CD4-positive, alpha-beta T cell (primary cell): ENCODE results near the gene ATG5. TPM values are rescaled to one million over a fixed set of nuclear protein-coding genes. Genes with fewer than 3 reads are reported as not detected.
"Not testable (repeated sequence)": the region's sequence is repeated elsewhere in the genome, so short reads cannot be mapped to it uniquely, and the experiment has no call there.

Experiments used
- ATAC-seq: fragments of 200-7000 bp; cut with Tn5 transposase; one replicate; pipeline ENCODE4 v1.10.0; 2022; ENCODE audit warnings: mild to moderate bottlenecking; ENCODE audit not compliant: poor library complexity
- CTCF ChIA-PET: fragments of 350-600 bp; sonication (Branson Sonifier 250); formaldehyde crosslinking; loops from one replicate; lab custom pipeline; 2021; ENCODE audit warnings: antibody characterized with exemption, inconsistent platforms; lab: Charles Lee
- POLR2A ChIA-PET: fragments of 350-600 bp; sonication (Branson Sonifier 250); formaldehyde crosslinking; loops from one replicate; lab custom pipeline; 2021; ENCODE audit warnings: antibody characterized with exemption, inconsistent platforms; lab: Charles Lee
- DNase-seq, 14 experiments: peaks; one replicate each; pipeline ENCODE4 v3.0.0-alpha.2; 2013 to 2020; ENCODE audit warnings: mixed read lengths in 2 of 14
- H3K27ac ChIP-seq, 2 donors: one replicate each; pipeline versions ENCODE4 v1.5.1 to v1.7.0; 2013; ENCODE audit warnings: low read length in 2 of 2, low read depth in 1 of 2, mild to moderate bottlenecking in 1 of 2
- H3K27me3 ChIP-seq, 2 experiments: 1 replicate in 1 of 2; 2 replicates in 1 of 2; pipeline versions ENCODE4 v1.6.1 to v1.7.0; 2013; ENCODE audit warnings: low read length in 2 of 2, control low read depth in 1 of 2, mild to moderate bottlenecking in 1 of 2, moderate library complexity in 1 of 2; ENCODE audit not compliant: insufficient read depth in 2 of 2, control insufficient read depth in 1 of 2
- H3K36me3 ChIP-seq: one replicate; pipeline ENCODE4 v1.6.1; 2013; ENCODE audit warnings: low read length, control low read depth; ENCODE audit not compliant: insufficient read depth
- H3K4me1 ChIP-seq: one replicate; pipeline ENCODE4 v1.6.1; 2013; ENCODE audit warnings: low read length, control low read depth; ENCODE audit not compliant: insufficient read depth
- H3K4me3 ChIP-seq: one replicate; pipeline ENCODE4 v1.5.1; 2013; ENCODE audit warnings: mild to moderate bottlenecking, low read length, moderate library complexity
- H3K9me3 ChIP-seq, 2 experiments: 1 replicate in 1 of 2; 2 replicates in 1 of 2; pipeline versions ENCODE4 v1.6.1 to v1.7.0; 2013; ENCODE audit warnings: low read length in 2 of 2, mild to moderate bottlenecking in 2 of 2, control low read depth in 1 of 2, moderate library complexity in 1 of 2; ENCODE audit not compliant: control insufficient read depth in 1 of 2, insufficient read depth in 1 of 2
- H3K27ac Mint-ChIP-seq: one replicate; pipeline ENCODE4 v1.8.0; 2020; ENCODE audit warnings: mixed read lengths
- H3K27me3 Mint-ChIP-seq: one replicate; pipeline ENCODE4 v1.8.0; 2021; ENCODE audit warnings: mixed read lengths
- H3K36me3 Mint-ChIP-seq: one replicate; pipeline ENCODE4 v1.8.0; 2021; ENCODE audit warnings: low read depth, mixed read lengths
- H3K4me1 Mint-ChIP-seq: one replicate; pipeline ENCODE4 v1.8.0; 2021; ENCODE audit warnings: low read depth, mixed read lengths
- H3K4me3 Mint-ChIP-seq: one replicate; pipeline ENCODE4 v1.8.0; 2020; ENCODE audit warnings: mild to moderate bottlenecking, mixed read lengths
- H3K9me3 Mint-ChIP-seq: one replicate; pipeline ENCODE4 v1.8.0; 2020; ENCODE audit warnings: mixed read lengths
- CTCF ChIP-seq: fragments of 200-600 bp; IDR thresholded peaks from one replicate; pipeline ENCODE4 v1.8.0; 2022; ENCODE audit warnings: antibody characterized with exemption, mild to moderate bottlenecking
- intact Hi-C, 2 experiments: fragments of 100-400 bp; cut with DNase I in 1 of 2; cut with micrococcal nuclease in 1 of 2; formaldehyde crosslinking; loops; one replicate each; pipeline versions ENCODE4 v1.15.1 to v1.9.0; 2023 to 2025; cut with DNase I, micrococcal nuclease
- total RNA-seq, 174 experiments: library from RNA in 2 of 174; stranded (reverse) in 2 of 174; gene quantifications; one replicate each; pipeline ENCODE4 v1.2.3 and lab custom pipeline; 2021 to 2026

ATG5 gene
- total RNA-seq, 2 experiments from 2014 or later, result 19.4 to 23.2 TPM

- Mint-ChIP-seq H3K27me3 (no peaks in the 10 kb centered on the region), H3K4me1 (no peaks in the 10 kb centered on the region), H3K9me3 (no peaks in the 10 kb centered on the region), H3K27ac (no peak overlapping the region), H3K4me3 (no peak overlapping the region), H3K36me3 (no peaks in the 10 kb centered on the region)
- DNase-seq (peak in 1 of 14 experiments; percentile 17), ATAC-seq (no peak)
- POLR2A ChIA-PET, result interaction anchor here (0.7 to 1.5 kb wide), 2 partner anchors 29 to 57 kb away, joined by 3 to 5 read pairs; no protein-coding TSS in a partner anchor
- no peak for TF ChIP-seq CTCF
- CTCF ChIA-PET, result no interaction called here
- intact Hi-C loops, result no loop called here
- no peak overlapping the region for H3K27ac ChIP-seq
- H3K27me3 ChIP-seq, result no peaks in the 10 kb centered on the region
- H3K36me3 ChIP-seq, result no peaks in the 10 kb centered on the region
- no peaks in the 10 kb centered on the region for H3K9me3 ChIP-seq
- no peak overlapping the region for H3K4me3 ChIP-seq
- H3K4me1 ChIP-seq, result no peaks in the 10 kb centered on the region
Measured at GRCh38 chr6:106155219-106155830, 170.2 kb downstream of the ATG5 start.

GRCh38 chr6:106154326-106154725, 171.2 kb downstream of the ATG5 start:
- Mint-ChIP-seq H3K9me3 (no peaks in the 10 kb centered on the region), H3K27me3 (no peaks in the 10 kb centered on the region), H3K4me3 (no peak overlapping the region), H3K4me1 (peaks cover 6% of the 10 kb centered on the region), H3K36me3 (no peaks in the 10 kb centered on the region), H3K27ac (no peak overlapping the region)
- ChIA-PET CTCF (no interaction called here), POLR2A (no interaction called here)
- Histone ChIP-seq H3K27ac (no peak overlapping the region), H3K27me3 (no peaks in the 10 kb centered on the region), H3K9me3 (no peaks in the 10 kb centered on the region), H3K36me3 (no peaks in the 10 kb centered on the region), H3K4me1 (peaks cover 5% of the 10 kb centered on the region), H3K4me3 (no peak overlapping the region)
- TF ChIP-seq CTCF, result no peak
- no peak for ATAC-seq
- intact Hi-C loops, result no loop called here
- no peak for DNase-seq

GRCh38 chr6:106152952-106153351, 172.6 kb downstream of the ATG5 start:
- Mint-ChIP-seq H3K36me3 (no peaks in the 10 kb centered on the region), H3K27ac (no peak overlapping the region), H3K27me3 (no peaks in the 10 kb centered on the region), H3K9me3 (no peaks in the 10 kb centered on the region), H3K4me3 (no peak overlapping the region), H3K4me1 (peaks cover 11% of the 10 kb centered on the region)
- CTCF ChIA-PET, result no interaction called here
- intact Hi-C loops, result no loop called here
- Histone ChIP-seq H3K27me3 (no peaks in the 10 kb centered on the region), H3K4me1 (peaks cover 6% of the 10 kb centered on the region), H3K9me3 (no peaks in the 10 kb centered on the region), H3K27ac (no peak overlapping the region), H3K36me3 (no peaks in the 10 kb centered on the region), H3K4me3 (no peak overlapping the region)
- no peak for TF ChIP-seq CTCF
- POLR2A ChIA-PET, result interaction anchor here (0.6 kb wide), 1 partner anchor 172 kb away, joined by 3 read pairs; the partner anchor contains the start of gene ATG5
- DNase-seq, result no peak
- ATAC-seq, result no peak

- H3K4me3 Mint-ChIP-seq, H3K4me3 ChIP-seq, POLR2A ChIA-PET, H3K27me3 ChIP-seq, H3K27ac Mint-ChIP-seq, ATAC-seq, H3K27me3 Mint-ChIP-seq, DNase-seq, H3K9me3 ChIP-seq, intact Hi-C loops, H3K9me3 Mint-ChIP-seq, H3K4me1 ChIP-seq, H3K36me3 Mint-ChIP-seq, H3K36me3 ChIP-seq, H3K27ac ChIP-seq: not testable (repeated sequence)
- CTCF ChIA-PET, result interaction anchor here (1.4 kb wide), 1 partner anchor 12 kb away, joined by 3 read pairs; no protein-coding TSS in a partner anchor
- peaks cover 11% of the 10 kb centered on the region for H3K4me1 Mint-ChIP-seq
Measured at GRCh38 chr6:106152476-106152875, 173.1 kb downstream of the ATG5 start.
